Stromal cell of bone marrow (primary cell): ENCODE data around the gene TMTC1.
A peak's percentile ranks its signal among the peaks of the same experiment; 100 is the strongest.

Experiments used
- DNase-seq: peaks from one replicate; pipeline ENCODE4 v3.0.0-alpha.2; 2012; ENCODE audit warnings: low read depth

TMTC1 gene

DNA sequence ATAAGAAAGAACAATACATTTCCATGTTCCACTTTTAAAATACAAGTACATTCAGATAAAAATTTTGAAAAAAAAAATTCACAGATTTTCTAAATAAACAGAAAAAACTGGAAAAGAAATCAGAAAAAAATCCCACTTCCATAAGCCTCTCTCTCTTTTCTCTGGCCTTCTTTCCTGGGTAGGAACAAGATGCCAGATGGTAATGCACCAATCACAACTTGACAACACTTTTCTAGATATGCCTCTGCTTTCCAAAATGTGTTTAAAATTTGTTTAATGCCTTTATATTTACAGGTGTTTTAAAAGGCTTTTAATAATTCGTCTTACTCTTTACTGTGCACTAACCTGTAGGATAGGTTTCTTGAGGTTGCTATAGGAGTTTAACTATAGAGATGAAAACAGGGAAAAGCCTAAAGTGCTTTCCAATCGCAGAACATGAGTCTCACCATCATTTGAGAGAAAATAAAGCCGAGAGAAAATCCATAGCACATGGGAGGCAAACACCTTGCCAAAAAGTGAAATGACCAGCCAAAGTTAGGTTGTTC, 74.2 kb downstream of the TMTC1 start:
- DNase-seq: no peak

DNA sequence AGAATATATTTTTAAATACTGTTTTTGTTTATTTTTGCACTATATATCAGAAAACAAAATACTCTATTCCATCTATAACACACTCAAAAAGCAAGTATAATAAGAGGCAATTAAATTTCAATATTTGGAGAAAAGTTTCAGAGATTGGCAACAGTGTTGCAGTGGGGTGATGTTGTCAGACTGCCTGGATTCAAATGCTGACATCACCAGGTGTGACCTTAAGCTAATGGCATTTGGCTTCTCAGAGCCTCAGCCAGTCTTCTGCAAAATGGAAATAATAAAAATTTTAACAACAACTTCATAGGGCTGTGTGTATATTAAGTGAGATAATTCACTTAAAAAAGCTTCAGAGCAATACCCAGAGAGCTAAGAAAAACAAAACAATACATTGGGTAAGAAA, 74.7 kb downstream of the TMTC1 start:
- DNase-seq: no peak

DNA sequence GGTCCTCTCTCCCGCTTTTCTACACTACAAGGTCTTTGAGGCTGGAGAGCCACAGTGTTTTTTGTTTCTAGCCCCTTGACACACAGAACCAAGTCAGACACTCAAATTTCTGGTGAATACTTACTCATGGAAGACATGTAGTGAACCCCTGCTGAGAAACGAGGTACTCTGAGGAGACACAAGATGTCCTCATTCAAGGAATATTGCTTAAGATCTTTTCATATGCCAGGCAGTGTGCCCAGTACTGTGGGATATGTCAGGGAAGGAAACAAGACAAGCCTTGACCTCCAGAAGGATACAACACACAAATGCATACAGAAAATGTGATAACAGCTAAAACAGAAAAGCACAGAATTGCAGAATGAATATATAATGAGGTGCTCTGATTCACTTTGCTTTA, 75.9 kb downstream of the TMTC1 start:
- DNase-seq: no peak

DNA sequence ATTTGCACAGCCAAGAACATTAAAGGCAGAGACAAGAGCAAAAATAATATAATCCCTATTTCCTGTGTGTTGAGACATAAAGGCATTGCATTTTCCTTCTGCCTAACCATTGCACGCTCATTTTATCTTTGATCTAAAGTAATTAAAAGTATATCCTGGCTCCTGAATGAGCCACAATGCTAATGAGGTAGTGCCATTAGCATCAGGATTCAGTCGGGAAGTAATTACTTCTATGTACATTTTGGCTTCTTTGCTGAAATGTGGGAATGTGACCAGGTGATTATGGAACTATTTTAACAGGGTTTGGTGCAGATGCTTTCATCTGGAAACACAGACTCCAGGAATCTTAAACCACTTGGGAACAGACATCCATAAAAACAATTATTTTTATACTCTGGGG, 77.4 kb downstream of the TMTC1 start:
- DNase-seq: no peak

DNA sequence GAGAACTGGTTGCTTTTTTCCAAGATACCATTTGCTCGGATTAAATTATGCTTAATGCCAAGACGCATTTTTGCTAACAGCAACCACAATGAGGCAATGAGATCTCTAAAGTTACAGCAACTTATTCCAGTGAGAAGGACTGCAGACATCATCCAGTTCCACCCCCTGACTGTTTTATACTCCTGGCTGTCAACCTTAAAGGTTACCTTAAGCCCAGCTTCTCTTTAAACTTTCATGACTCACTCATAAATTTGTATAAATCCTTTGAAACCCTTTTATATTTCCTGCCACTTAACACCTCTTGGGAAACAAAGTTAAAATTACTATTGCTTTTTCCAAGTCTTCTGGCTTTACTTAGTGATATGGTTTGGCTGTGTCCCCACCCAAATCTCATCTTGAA, 80.2 kb downstream of the TMTC1 start:
- DNase-seq: no peak

DNA sequence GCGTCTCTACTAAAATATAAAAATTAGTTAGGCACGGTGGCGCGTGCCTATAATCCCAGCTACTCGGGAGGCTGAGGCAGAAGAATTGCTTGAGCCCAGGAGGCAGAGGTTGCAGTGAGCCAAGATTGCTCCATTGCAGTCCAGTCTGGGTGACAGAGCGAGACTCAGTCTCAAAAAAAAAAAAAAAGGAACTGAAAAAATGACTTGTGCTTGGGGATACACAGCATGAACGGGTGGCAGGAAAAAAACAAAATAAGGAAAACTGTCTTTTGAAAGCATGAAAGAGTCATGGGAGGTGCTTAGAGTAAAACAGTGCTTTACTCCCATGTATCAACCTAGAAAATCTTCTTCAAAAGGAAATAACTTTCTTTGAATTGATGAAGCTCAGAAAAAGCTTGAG, 80.8 kb downstream of the TMTC1 start:
- DNase-seq: no peak

DNA sequence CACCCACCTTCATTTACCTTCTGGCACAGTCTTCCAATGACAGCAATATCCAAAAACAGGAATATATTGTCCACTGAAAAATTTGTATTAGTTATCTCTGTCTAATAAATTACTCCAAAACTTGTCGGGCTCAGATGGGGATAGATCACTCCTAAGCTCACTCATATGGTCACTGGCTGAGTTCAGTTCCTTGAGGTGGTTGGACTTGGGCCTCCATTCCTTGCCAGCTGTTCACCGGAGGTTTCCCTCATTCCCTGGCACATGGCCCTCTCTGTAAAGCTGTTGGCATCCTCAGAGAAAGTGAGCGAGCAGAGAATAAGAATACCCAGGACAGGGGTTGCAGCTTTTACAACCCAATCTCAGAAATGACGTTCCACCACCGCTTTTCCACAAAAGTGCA, 81.5 kb downstream of the TMTC1 start:
- no peak for DNase-seq

DNA sequence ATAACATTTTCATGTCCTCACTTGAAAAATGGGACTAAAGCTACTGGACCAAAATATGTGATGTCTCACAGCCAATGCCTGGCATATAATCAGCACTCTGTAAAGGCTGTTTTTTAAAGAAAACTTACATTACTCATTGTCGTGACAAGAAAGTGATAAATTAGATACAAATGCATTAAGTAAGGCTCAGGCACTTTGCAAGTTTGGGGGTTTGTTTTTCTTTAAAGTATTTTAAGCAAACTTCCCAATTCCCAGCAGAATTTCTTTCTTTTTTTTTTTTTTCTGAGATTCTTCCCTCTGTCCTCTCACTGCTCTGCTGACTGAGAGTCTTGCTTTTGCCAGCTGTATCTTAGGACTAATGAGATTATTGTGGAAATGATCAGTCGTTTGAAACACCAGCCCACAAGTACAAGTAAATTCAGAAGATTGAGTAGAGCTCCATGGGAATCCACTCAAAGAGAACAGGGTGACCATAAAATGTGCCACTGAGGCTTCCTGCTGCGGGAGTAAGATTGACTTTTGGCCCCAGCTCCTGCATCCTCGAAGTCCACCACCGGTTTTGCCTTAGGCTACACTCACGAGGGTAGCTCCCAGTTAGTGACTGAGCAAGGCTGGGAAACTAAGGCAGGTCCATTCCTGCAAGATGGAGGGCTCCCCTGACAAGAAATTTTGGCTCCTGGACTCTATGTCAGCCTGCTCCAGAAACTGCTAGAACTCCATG, 82.8 kb downstream of the TMTC1 start:
- peak; percentile 39 for DNase-seq

DNA sequence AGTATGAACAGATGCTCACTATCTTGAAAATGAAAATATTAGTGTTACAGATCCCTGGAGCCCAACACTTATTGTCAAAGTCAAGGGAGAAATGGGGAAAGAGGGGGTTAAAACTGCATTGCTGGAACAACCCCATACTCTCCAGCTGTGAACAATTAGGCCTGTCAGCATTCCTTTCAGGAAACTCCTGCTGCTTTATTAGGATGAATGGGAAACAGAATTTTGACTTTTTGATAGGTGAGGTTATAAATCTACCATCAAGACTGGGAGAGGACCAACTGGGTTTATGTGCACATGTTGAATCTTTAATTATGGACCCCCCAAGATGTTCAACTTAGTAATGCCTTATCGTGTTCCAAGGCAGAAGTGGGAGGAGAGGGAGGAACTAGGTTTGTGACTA, 85.0 kb downstream of the TMTC1 start:
- no peak for DNase-seq

DNA sequence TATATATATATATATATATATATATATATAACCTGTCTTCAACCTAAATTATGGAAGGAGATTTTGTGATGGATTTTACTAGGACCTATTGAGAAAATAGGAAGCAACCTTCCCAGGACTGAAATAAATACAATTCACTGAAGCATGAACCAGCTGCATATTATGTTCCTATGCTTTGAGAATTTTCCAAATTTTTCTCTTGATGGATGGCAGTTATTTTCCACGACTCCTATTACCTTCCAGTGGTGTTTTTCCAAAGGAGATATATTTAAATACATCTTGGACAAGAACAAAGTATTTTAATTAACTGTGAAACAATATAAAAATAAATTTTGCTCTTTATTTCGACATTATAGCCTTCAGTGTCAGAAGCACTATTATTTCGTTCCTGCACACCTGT, 87.9 kb downstream of the TMTC1 start:
- DNase-seq: no peak

DNA sequence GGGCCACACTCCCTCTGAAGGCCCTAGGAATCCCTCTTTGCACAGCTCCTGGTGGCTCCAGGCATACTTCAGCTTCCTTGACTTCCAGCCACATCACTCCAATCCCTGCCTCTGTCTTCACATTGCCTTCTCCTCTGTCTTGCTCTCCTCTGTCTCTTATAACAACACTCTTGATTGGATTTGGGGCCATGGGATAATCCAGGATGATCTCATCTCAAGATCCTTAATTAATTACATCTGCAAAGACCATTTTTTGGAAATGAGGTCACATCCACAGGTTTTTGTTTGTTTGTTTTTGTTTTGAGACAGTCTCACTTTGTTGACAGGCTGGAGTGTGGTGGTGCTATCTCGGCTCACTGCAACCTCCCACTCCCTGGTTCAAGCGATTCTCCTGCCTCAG, 88.7 kb downstream of the TMTC1 start:
- DNase-seq: no peak

DNA sequence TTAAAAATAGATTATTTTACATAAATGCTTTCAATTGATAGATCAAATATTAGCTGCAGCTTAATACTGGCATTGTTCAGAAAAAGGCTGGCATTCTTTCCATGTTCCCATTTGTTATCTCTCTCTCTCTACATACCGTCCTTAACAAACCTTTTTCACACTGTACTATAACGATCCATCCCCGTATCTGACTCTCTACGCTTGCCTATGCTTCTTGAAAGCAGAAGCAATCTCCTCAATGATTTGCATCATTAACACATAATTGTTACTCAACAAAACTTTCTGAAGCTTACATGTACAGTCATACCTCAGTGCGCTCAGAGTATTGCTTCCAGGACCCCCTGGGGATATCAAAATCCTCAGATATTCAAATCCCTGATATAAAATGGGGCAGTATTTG, 89.7 kb downstream of the TMTC1 start:
- DNase-seq: no peak

DNA sequence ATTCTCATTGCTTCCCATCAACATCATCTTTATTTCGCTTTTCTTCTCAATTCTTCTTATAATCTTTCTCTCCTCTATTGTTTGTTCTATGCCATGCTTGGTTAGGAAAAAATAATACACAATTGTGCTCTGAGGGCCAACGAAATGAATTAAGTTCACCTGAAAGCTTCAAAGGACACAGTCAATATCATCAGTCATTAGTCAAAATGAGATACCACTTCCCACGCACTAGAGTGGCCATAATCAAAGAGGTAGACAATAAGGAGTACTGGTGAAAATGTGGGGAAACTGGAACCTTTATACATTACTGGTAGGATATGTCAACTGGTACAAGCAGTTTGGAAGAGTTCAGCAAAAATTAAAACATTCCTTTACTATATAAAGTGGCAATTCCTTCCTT, 91.5 kb downstream of the TMTC1 start:
- no peak for DNase-seq

DNA sequence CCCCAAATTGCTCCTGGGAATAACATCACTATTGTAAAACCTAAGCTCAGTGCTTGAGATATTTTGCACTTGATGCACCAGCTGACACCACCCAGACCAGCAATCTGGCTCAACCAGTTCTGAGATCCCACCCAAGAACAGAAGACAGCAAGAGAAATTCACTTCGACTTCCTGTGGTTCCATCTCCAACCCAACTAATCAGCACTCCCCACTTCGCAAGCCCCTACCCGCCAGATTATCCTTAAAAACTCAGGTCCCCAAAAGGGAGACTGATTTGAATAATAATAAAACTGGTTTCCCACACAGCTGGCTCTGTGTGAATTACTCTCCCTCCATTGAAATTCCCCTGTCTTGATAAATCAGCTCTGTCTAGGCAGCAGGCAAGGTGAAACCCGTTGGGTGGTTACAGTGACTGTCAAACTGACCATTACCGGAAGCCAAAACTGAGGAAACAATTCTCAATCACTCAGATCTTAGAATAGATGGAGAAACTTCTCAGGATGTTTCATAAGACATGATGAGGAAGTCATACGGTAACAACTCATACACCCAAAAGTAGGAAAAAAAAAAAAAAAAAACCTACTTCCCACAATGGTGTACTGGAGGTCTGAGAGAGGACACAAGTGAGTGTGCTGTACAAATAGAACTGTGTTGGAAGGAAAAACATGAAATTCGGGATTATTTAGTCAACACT, 92.4 kb downstream of the TMTC1 start:
- no peak for DNase-seq

DNA sequence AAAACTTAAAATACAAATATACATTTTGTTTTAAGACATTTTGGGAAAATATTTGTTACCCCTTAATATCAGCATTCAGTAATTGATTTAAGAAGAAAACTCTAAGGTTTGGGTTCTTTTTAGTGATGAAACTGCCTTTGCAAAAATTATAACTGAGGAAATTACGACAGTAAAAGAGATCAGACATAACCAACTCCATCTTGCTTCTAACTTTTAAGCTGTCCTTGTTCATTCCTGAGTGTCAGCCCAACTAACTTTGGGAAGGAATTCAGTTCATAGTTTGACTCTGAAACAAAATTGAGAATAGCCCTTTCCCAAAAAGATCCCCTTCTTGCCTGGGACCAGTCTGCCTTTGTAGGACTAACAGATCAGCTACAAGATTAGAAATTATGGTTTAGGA, 93.0 kb downstream of the TMTC1 start:
- DNase-seq: no peak

DNA sequence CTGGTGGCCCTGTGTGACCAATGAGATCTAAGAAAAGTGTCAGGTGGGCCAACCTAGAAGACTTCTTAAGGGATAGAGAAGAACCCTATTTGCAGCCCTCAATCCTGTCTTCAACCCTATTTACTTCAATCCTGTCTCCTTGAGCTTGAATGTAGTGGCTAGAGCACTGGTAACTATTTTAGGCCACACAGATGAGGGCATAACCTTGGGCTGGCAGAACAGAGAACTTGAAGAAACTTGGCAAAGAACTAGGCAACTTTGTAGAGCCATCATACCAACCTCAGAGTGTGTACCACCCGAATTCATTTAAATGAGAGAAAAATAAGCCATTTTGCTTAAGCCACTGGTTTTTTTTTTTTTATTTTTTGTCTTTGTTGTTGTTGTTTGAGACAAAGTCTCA, 94.8 kb downstream of the TMTC1 start:
- DNase-seq: no peak

DNA sequence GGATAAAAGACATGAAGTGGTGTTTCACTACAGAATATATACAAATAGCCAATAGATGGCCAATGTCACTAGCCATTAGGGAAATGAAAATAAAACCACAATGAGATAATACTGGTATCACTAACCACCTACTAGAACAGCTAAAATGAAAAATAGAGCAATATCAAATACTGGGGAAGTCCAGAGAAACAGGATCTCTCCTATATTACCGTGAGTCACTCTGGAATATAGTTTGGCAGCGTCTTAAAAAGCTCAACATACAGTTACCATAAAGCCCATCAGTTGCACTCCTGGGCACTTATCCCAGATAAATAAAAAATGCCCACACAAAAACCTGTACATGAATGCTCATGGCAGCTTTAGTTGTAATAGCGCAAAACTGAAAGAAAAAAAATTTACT, 101.7 kb downstream of the TMTC1 start:
- no peak for DNase-seq

DNA sequence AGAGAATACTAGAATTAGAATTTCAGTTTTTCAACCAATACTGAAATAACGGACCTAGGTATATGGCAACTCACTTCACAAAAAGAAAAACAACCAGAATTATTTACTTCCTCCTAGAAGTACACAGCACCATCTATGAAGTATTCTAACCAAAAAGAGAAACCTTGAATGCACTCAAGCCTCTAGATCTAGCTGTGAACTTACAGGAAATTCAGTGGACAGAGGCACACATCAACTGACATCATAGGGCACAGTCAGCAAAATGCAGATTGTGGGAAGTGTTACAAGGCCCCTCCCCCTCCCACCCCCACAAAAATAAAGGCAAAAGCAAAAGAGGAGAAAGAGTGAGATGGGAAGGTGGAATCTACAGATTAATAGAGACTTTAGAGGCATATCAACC, 102.4 kb downstream of the TMTC1 start:
- no peak for DNase-seq

DNA sequence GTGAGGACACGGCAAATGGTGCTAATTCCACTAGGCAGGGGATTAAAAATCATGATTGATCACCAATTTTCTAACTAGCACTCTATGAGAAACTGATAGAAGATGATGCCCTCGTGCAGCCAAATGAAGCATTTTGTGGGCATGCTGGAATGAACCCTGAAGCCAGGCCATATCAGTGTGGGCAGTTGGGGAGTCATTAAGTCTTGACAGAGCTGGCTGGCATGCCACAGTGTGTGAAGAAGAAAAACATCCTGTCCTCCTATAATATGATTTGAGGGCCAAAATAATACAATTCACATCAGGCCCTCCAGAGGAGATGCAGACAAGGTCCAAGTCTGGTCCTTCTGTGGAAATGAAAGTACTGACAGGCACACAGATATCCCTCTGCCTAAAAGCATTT, 107.1 kb downstream of the TMTC1 start:
- no peak for DNase-seq

DNA sequence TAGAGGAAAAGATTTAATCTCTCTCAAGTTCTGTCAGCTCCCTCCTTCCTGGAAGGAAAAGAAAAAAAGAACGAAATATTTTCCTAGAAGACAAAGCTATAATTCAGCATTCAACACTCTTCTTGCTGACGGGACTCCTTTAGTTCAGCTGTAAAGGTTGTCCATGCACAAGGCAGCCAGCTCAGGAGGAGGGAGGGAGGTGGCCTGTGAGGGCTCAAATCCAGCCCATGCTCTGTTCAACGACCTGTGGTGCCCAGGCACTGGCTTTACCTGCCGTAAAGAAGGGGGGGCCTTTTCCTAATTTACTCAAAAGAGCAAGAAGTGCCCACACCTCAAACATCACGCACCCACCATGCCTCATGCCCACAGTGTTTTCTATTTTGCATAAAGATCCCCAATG, 109.3 kb downstream of the TMTC1 start:
- no peak for DNase-seq

DNA sequence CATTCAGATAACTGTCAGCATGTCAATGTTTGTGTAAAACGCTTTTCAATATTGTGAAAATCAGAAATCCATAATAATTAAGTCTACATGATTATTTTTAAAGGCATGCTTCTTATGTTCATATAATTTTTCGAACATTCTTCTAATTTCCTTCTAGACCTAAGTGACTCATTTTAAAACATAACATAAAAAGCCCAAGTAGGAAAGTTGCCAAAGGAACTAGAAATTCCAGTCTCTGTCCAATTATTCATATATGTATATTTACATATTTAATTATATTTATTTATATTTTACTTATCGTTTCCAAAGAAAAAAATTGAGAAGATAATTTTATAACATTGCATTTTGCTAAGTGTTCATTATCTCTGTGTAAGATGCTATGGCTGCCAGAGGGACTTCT, 110.4 kb downstream of the TMTC1 start:
- no peak for DNase-seq

DNA sequence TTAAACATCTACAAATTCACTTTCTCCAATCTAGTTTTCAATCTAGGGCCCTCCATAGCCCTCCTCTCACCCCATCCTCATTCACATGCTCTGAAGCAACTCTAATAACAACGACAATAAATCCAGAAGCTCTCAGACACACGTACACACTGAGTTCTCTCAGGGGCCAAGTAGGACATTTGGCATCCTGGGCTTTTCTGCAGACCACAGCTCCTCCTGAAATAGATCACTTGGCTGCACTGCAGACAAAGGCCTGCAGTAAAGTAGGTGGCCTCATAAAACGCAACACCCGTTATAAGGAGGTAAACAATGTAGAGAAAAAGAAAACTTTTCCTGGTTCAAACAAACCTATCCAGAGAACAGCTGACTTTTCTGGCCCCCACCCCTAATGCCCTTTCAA, 111.2 kb downstream of the TMTC1 start:
- no peak for DNase-seq

DNA sequence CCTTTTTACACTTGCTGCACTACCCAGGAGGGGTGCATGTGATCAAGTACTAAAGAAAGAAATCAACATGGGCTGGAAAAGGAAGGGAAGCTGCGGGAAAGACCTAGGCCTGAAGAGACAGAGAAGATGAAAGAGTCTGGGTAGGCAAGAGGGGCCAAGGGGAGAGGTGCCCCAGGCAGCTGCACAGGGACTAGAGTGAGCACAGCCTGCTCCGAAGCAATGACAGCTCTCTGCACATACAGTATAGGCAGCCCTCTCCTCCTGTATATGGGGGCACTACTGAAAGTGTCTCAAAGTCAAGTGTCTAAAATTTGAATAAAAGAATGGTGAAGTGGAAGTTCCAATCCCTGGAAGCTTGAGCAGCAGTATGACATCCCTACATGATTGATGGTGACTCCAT, 112.0 kb downstream of the TMTC1 start:
- DNase-seq: no peak

DNA sequence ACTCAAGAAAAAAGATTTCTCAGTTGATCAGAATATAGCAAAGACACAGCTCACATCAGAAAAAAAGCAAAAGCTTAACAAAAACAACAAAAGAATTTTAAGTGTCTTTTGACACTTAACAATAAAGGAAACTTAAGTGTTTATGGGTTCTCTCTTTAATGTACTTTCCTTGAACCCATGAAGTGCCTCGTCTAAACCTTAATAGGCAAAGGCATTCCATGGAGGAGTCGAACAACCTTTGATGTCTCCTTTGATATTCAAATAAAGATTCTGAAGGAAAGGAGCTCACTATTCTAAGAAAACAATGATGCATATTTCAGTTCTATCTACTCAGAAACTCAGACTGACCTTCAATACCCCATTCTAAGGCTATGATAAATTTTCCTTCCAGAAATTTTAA, 116.7 kb downstream of the TMTC1 start:
- DNase-seq: no peak
